Endothelial cell of umbilical vein (primary cell): ENCODE data around the gene ARF5. TPM values are rescaled to one million over a fixed set of nuclear protein-coding genes. Genes with fewer than 3 reads are reported as not detected.

ENCODE experiments used
- BruUV-seq: library from RNA; stranded (reverse); fragments of 400-500 nt; replicated peaks from 2 replicates; lab custom pipeline; 2021; lab: Mats Ljungman, UMichigan
- CTCF ChIA-PET: fragments of 300-600, 350-600 bp; sonication (Branson Sonifier 250); formaldehyde crosslinking; loops from one replicate; lab custom pipeline; 2021; ENCODE audit warnings: antibody characterized with exemption, inconsistent platforms; lab: Charles Lee
- POLR2A ChIA-PET: fragments of 300-600, 350-600 bp; sonication (Branson Sonifier 250); formaldehyde crosslinking; loops from one replicate; lab custom pipeline; 2021; ENCODE audit warnings: antibody characterized with exemption, inconsistent platforms; lab: Charles Lee
- DNase-seq: peaks from one replicate; pipeline ENCODE4 v3.0.0-alpha.2; 2011; ENCODE audit warnings: low read depth, low spot score
- FAIRE-seq: peaks from 2 replicates; lab custom pipeline; 2011; peaks lifted over from hg19 to GRCh38; lab: Jason Lieb, UNC
- H2AFZ ChIP-seq: 2 replicates; pipeline ENCODE4 v1.6.0; 2012; ENCODE audit warnings: low read depth, low read length, control low read depth, inconsistent platforms
- H3K27ac ChIP-seq: 2 replicates; pipeline ENCODE4 v1.5.1; 2011; ENCODE audit warnings: low read depth, mild to moderate bottlenecking, control low read depth, low read length, moderate library complexity; ENCODE audit not compliant: insufficient read depth
- H3K27me3 ChIP-seq, 2 experiments: 2 replicates each; pipeline versions ENCODE4 v1.6.0 to v1.6.1; 2011; ENCODE audit warnings: low read length in 2 of 2, mixed read lengths in 1 of 2; ENCODE audit not compliant: control insufficient read depth in 2 of 2, insufficient read depth in 2 of 2
- H3K36me3 ChIP-seq, 2 experiments: 2 replicates in 1 of 2; 3 replicates in 1 of 2; pipeline ENCODE4 v1.5.1; 2011; ENCODE audit warnings: low read length in 2 of 2, mild to moderate bottlenecking in 1 of 2, moderate library complexity in 1 of 2; ENCODE audit not compliant: control insufficient read depth in 2 of 2, insufficient read depth in 2 of 2; ENCODE audit errors: extremely low read depth in 1 of 2
- H3K4me1 ChIP-seq: 3 replicates; pipeline ENCODE4 v1.5.1; 2011; ENCODE audit warnings: mild to moderate bottlenecking, low read length; ENCODE audit not compliant: control insufficient read depth, insufficient read depth; ENCODE audit errors: extremely low read depth
- H3K4me2 ChIP-seq: 2 replicates; pipeline ENCODE4 v1.6.1; 2011; ENCODE audit warnings: low read length, control low read depth, mixed read lengths; ENCODE audit not compliant: insufficient read depth
- H3K4me3 ChIP-seq, 3 experiments: fragments of 200-600 bp in 1 of 3; sonication (generic), shearing (Covaris generic) in 1 of 3; replicated peaks in 1 of 3; 2 replicates each; pipeline ENCODE4 v1.5.1; 2011 to 2016; ENCODE audit warnings: control low read depth in 3 of 3, low read length in 3 of 3, mild to moderate bottlenecking in 2 of 3, inconsistent platforms in 1 of 3, low read depth in 1 of 3, moderate library complexity in 1 of 3; ENCODE audit not compliant: insufficient read depth in 1 of 3
- H3K79me2 ChIP-seq: 2 replicates; pipeline ENCODE4 v1.6.0; 2012; ENCODE audit warnings: low read length, inconsistent platforms; ENCODE audit not compliant: control insufficient read depth, insufficient read depth
- H3K9ac ChIP-seq: replicated peaks from 2 replicates; pipeline ENCODE3; 2011; ENCODE audit warnings: low read length, control low read depth; ENCODE audit not compliant: insufficient read depth; ENCODE audit errors: extremely low read depth
- H3K9me1 ChIP-seq: replicated peaks from 3 replicates; pipeline ENCODE4 v1.6.0; 2011; ENCODE audit warnings: mild to moderate bottlenecking, low read length; ENCODE audit not compliant: control insufficient read depth, insufficient read depth; ENCODE audit errors: extremely low read depth
- H3K9me3 ChIP-seq: replicated peaks from 2 replicates; pipeline ENCODE4 v1.5.1; 2012; ENCODE audit warnings: low read length, inconsistent platforms; ENCODE audit not compliant: control insufficient read depth, insufficient read depth
- H4K20me1 ChIP-seq: replicated peaks from 2 replicates; pipeline ENCODE3; 2011; ENCODE audit warnings: mild to moderate bottlenecking, low read length; ENCODE audit not compliant: control insufficient read depth, insufficient read depth; ENCODE audit errors: extremely low read depth
- EZH2 ChIP-seq: IDR thresholded peaks from 2 replicates; pipeline ENCODE4 v1.6.1; 2012; ENCODE audit warnings: borderline replicate concordance, low read depth, mild to moderate bottlenecking, moderate library complexity, low read length, inconsistent platforms; ENCODE audit not compliant: severe bottlenecking
- FOS ChIP-seq: IDR thresholded peaks from 2 replicates; pipeline ENCODE4 v1.6.1; 2011; ENCODE audit warnings: mild to moderate bottlenecking, low read length, moderate library complexity, borderline replicate concordance; ENCODE audit not compliant: insufficient read depth
- GATA2 ChIP-seq: IDR thresholded peaks from 2 replicates; pipeline ENCODE4 v1.7.0; 2011; ENCODE audit warnings: low read depth, mild to moderate bottlenecking, moderate library complexity, mixed read lengths, low read length; ENCODE audit not compliant: insufficient read length, insufficient read depth
- dilution Hi-C: fragments of 300-500 bp; cut with MboI; formaldehyde crosslinking; loops from one replicate; pipeline ENCODE4 v1.15.0; 2019; ENCODE audit warnings: low sequenced_read_pairs; ENCODE audit not compliant: extremely low pct_ligation_motif_present
- intact Hi-C: fragments of 100-400 bp; cut with micrococcal nuclease; formaldehyde crosslinking; loops from one replicate; pipeline ENCODE4 v1.10.0; 2022
- polyA plus RNA-seq, 4 experiments: library from polyadenylated mRNA; depleted of rRNA in 3 of 4; stranded (reverse) in 3 of 4; unstranded in 1 of 4; fragments of >200 nt; gene quantifications; 2 replicates each; pipeline versions ENCODE4 v1.2.1 to v1.2.3, GENCODE V29; 2011 to 2012; ENCODE audit warnings: missing spikeins in 1 of 4
- total RNA-seq: library from RNA; stranded (reverse); gene quantifications from 2 replicates; pipeline ENCODE4 v1.2.3, GENCODE V29; 2021
- TF ChIP-seq, protein P1 (sequence below), 2 donors: IDR thresholded peaks; 1 replicate in 1 of 2; 2 replicates in 1 of 2; pipeline ENCODE4 v1.5.1; 2011; ENCODE audit warnings: low read length in 2 of 2, mild to moderate bottlenecking in 2 of 2, moderate library complexity in 2 of 2, control low read depth in 1 of 2, inconsistent platforms in 1 of 2, low read depth in 1 of 2; ENCODE audit not compliant: insufficient read depth in 1 of 2; ENCODE audit errors: extremely low read depth in 1 of 2

Gene ARF5
- total and polyA plus RNA-seq, 2 donors (not counting 3 experiments of a cell fraction or from before 2014, with no cell fraction given), result 122 to 428 TPM

DNA sequence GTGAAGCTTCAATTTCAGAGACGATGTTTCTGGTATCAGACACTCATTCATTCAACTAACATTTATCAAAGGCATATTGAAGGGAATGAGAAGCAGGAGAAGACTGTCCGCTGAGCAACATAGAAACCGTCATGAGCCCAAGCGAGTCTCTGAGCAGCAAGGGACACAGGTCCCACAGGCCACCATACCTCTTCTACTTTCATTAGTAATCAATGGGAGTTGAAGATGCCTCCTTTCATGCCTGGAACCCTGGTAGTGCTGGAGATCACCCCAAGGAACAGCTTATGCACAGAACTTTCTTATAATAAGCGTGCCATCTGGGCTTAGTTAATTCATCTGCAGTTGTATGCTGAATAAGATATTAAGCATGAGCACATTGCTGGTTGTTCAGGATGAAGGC is 28.5 kb downstream of the ARF5 start:
- intact Hi-C loops (no loop called here), dilution Hi-C loops (no loop called here)
- Histone ChIP-seq H3K36me3 (no peaks in the 10 kb centered on the region), H3K79me2 (no peaks in the 10 kb centered on the region), H3K27ac (no peak overlapping the region), H3K4me3 (no peak overlapping the region), H3K9ac (no peak overlapping the region), H3K27me3 (peaks cover 27 to 28% of the 10 kb centered on the region in 2 experiments), H4K20me1 (no peaks in the 10 kb centered on the region), H3K4me2 (no peak overlapping the region), H3K9me3 (no peaks in the 10 kb centered on the region), H3K9me1 (no peaks in the 10 kb centered on the region), H2AFZ (no peak overlapping the region), H3K4me1 (no peaks in the 10 kb centered on the region)
- POLR2A ChIA-PET, result no interaction called here
- TF ChIP-seq GATA2 (no peak), EZH2 (peak; percentile 3)
- DNase-seq, result no peak
- FAIRE-seq, result no peak
- BruUV-seq, result no TSS peak
- CTCF ChIA-PET, result interaction anchor here (1.1 to 1.6 kb wide), 2 partner anchors 9 to 12 kb away, joined by 3 to 5 read pairs; no protein-coding TSS in a partner anchor

DNA sequence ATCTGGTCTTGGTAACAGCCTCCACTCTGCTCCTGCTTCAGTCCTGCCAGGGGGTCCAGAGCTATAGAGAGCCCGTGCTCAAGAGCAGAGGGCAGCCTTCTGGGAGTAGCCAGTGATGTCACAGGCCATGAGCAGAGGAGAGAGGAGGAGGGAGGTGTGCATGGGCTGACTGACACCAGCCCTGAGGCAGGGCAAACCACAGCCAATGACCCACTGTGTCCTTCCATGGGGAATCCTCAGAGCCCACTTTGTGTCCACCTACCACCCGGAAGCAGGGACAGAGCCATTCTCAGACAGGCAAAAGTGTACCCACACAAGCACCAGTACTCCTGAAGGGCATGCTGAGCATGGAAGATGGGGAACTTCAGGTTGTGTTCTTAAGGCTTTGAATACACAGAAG is 29.8 kb downstream of the ARF5 start, which contains the start of gene PAX4:
TSS of gene PAX4 (minus strand) at position 101 of the 400 bp plus-strand sequence. CDS start 2,214 bp downstream, outside the sequence.
- intact Hi-C loops (no loop called here), dilution Hi-C loops (no loop called here)
- Histone ChIP-seq H3K9me1 (no peaks in the 10 kb centered on the region), H4K20me1 (no peaks in the 10 kb centered on the region), H3K9me3 (no peaks in the 10 kb centered on the region), H3K4me3 (no peak within 1 kb of the TSS), H2AFZ (no peak within 1 kb of the TSS), H3K79me2 (no peaks in the 10 kb centered on the region), H3K36me3 (no peaks in the 10 kb centered on the region), H3K4me2 (no peak within 1 kb of the TSS), H3K9ac (no peak within 1 kb of the TSS), H3K27me3 (peaks cover 28 to 34% of the 10 kb centered on the region in 2 experiments), H3K4me1 (no peaks in the 10 kb centered on the region), H3K27ac (no peak within 1 kb of the TSS)
- FAIRE-seq, result no peak
- BruUV-seq, result no TSS peak
- CTCF ChIA-PET, result interaction anchor here (1.6 kb wide), 1 partner anchor 10 kb away, joined by 5 read pairs; no protein-coding TSS in a partner anchor
- POLR2A ChIA-PET, result no interaction called here
- TF ChIP-seq, protein P1, sequence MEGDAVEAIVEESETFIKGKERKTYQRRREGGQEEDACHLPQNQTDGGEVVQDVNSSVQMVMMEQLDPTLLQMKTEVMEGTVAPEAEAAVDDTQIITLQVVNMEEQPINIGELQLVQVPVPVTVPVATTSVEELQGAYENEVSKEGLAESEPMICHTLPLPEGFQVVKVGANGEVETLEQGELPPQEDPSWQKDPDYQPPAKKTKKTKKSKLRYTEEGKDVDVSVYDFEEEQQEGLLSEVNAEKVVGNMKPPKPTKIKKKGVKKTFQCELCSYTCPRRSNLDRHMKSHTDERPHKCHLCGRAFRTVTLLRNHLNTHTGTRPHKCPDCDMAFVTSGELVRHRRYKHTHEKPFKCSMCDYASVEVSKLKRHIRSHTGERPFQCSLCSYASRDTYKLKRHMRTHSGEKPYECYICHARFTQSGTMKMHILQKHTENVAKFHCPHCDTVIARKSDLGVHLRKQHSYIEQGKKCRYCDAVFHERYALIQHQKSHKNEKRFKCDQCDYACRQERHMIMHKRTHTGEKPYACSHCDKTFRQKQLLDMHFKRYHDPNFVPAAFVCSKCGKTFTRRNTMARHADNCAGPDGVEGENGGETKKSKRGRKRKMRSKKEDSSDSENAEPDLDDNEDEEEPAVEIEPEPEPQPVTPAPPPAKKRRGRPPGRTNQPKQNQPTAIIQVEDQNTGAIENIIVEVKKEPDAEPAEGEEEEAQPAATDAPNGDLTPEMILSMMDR (IDR thresholded peaks at IDR 0.05; ENCODE audit: extremely low read depth in 1 of 2, insufficient read depth in 1 of 2, low read depth in 1 of 2, low read length in 2 of 2), result no peak
- TF ChIP-seq FOS, result no peak
- no peak for DNase-seq
